Adrenal gland (tissue), 12 donors: ENCODE results near the gene PIEZO2. TPM values are rescaled to one million over a fixed set of nuclear protein-coding genes. Genes with fewer than 3 reads are reported as not detected.

ENCODE experiments used
- DNase-seq, 7 donors: peaks; one replicate each; pipeline ENCODE4 v3.0.0-alpha.2; 2019 to 2020
- H3K27ac ChIP-seq, 5 donors: fragments of 200-600 bp; sonication (generic) in 4 of 5; 1 replicate in 3 of 5; 2 replicates in 2 of 5; pipeline versions ENCODE4 v1.5.1 to v1.8.0; 2016 to 2020; ENCODE audit warnings: mild to moderate bottlenecking in 1 of 5
- H3K27me3 ChIP-seq: fragments of 200-600 bp; 2 replicates; pipeline ENCODE4 v1.8.0; 2021
- H3K36me3 ChIP-seq, 2 donors: fragments of 200-600 bp; replicated peaks in 1 of 2; 1 replicate in 1 of 2; 2 replicates in 1 of 2; pipeline versions ENCODE4 v1.5.1 to v1.8.0; 2018 to 2022
- H3K4me1 ChIP-seq, 2 donors: fragments of 200-600 bp; replicated peaks in 1 of 2; 1 replicate in 1 of 2; 2 replicates in 1 of 2; pipeline versions ENCODE4 v1.5.1 to v1.8.0; 2018 to 2021
- H3K4me3 ChIP-seq, 4 donors: fragments of 200-600 bp; sonication (generic) in 3 of 4; one replicate each; pipeline ENCODE4 v1.5.1; 2016 to 2018
- H3K9me3 ChIP-seq, 3 donors: fragments of 200-600 bp; sonication (generic) in 1 of 3; replicated peaks in 1 of 3; 1 replicate in 2 of 3; 2 replicates in 1 of 3; pipeline versions ENCODE4 v1.5.1 to v1.8.0; 2016 to 2021
- POLR2A ChIP-seq, 2 donors: fragments of 450-650 bp; IDR thresholded peaks; one replicate each; pipeline ENCODE4 v1.6.1; 2017; ENCODE audit warnings: antibody characterized with exemption in 2 of 2, mild to moderate bottlenecking in 2 of 2, moderate library complexity in 1 of 2
- WGBS, 4 donors: extraction: QIAGEN DNeasy Blood & Tissue Kit in 2 of 4; methylation state at CpG; one replicate each; pipeline versions ENCODE4 v1.1.5 to v1.1.7; 2013 to 2017; 5-methylcytosine and 5-hydroxymethylcytosine counted together
- intact Hi-C, 2 donors: fragments of 100-400 bp; cut with DNase I; formaldehyde crosslinking; loops; one replicate each; pipeline versions ENCODE4 v1.14.1 to v1.15.0; 2022 to 2023
- polyA plus RNA-seq, 3 donors: library from polyadenylated mRNA; stranded (reverse); fragments of 200-250 nt in 2 of 3; fragments of 350-450 nt in 1 of 3; fragmentation: Illumina TruSeq in 1 of 3; extraction: RNeasy Lipid Tissue Mini Kit (QIAGEN cat#74804) in 1 of 3; gene quantifications; one replicate each; pipeline ENCODE4 v1.2.3, GENCODE V29; 2013 to 2014
- total RNA-seq, 9 donors: library from RNA; depleted of rRNA in 4 of 9; stranded (reverse); fragments of >200 nt in 4 of 9; fragments of 120-200 nt in 1 of 9; fragmentation: NEBNext Ultra II Directional in 1 of 9; extraction: Animal tissue kit (Norgen Biotek cat#: 25700) in 1 of 9; gene quantifications; one replicate each; pipeline versions ENCODE4 v1.1.0 to v1.2.4, GENCODE V29; 2013 to 2023
- TF ChIP-seq, protein P1 (sequence below), 6 experiments: fragments of 450-650 bp in 4 of 6; fragments of 200-600 bp in 2 of 6; sonication (generic) in 1 of 6; IDR thresholded peaks; 1 replicate in 5 of 6; 2 replicates in 1 of 6; pipeline versions ENCODE4 v1.5.1 to v1.8.0; 2016 to 2021; ENCODE audit warnings: antibody characterized with exemption in 6 of 6, mild to moderate bottlenecking in 2 of 6, moderate library complexity in 1 of 6
- donor health status: healthy with polysubstance abuse.
- donor health status: Bipolar disorder and iron deficiency.
- donor health status: DM: yes; HTN: yes; CAD: no.
- donor health status: DM: no; HTN: no; CAD: no.
- donor health status: DM: no; HTN: no; CAD: no.
- donor health status: DM: yes; HTN: yes; CAD: no.

Gene PIEZO2
- total and polyA plus RNA-seq, 12 donors, result 0.88 to 18.0 (median 2.6) TPM

DNA sequence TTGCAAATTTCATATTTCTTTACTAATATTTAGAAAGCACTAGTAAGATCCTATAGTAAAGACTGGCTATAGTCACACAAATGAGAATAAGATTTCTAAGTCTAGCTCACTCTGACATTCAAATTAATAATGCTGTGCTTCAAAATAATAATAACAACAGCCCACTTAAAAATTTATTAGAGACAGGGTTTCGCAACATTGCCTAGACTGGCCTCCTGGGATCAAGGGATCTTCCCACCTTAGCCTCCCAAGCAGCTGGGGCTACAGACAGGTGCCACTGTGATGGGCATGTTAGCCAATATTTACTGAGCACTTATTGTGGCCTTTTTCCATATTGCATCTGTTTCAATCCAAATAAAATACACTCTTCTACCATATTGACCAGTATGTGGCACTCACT is 96.1 kb downstream of the PIEZO2 start:
- TF ChIP-seq, protein P1, sequence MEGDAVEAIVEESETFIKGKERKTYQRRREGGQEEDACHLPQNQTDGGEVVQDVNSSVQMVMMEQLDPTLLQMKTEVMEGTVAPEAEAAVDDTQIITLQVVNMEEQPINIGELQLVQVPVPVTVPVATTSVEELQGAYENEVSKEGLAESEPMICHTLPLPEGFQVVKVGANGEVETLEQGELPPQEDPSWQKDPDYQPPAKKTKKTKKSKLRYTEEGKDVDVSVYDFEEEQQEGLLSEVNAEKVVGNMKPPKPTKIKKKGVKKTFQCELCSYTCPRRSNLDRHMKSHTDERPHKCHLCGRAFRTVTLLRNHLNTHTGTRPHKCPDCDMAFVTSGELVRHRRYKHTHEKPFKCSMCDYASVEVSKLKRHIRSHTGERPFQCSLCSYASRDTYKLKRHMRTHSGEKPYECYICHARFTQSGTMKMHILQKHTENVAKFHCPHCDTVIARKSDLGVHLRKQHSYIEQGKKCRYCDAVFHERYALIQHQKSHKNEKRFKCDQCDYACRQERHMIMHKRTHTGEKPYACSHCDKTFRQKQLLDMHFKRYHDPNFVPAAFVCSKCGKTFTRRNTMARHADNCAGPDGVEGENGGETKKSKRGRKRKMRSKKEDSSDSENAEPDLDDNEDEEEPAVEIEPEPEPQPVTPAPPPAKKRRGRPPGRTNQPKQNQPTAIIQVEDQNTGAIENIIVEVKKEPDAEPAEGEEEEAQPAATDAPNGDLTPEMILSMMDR (IDR thresholded peaks at IDR 0.05), result no peak
- no peak for TF ChIP-seq POLR2A (IDR thresholded peaks at IDR 0.05)
- intact Hi-C loops, result no loop called here

DNA sequence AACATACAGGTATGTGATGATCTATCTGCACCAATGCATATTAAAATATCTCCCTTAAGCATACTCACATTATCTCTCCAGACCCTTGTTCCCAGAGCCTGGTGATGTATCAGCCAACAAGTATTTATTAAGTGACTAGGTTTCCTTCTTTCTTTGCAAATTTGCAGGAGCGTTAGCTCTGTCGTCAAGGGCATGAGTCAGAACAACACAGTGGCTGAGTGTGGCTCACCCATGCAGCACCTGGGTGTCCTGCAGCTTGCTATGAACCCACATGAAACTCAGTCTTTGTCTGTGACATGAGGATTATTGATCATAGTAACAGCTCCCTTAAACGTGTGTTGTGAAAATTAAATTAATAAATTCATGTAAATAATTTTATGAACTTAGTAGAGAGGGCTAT is 96.6 kb downstream of the PIEZO2 start:
- DNase-seq, result no peak
- H3K9me3 ChIP-seq, result no peaks in the 10 kb centered on the region
- intact Hi-C loops, result no loop called here
- WGBS, 4 donors, result 50 to 73% (median 68%) methylated on average over 3 of the region's 3 CpGs
- H3K36me3 ChIP-seq, result no peaks in the 10 kb centered on the region
- TF ChIP-seq, protein P1 (IDR thresholded peaks at IDR 0.05), result no peak
- no peak for TF ChIP-seq POLR2A (IDR thresholded peaks at IDR 0.05)
- no peaks in the 10 kb centered on the region for H3K4me1 ChIP-seq
- H3K27ac ChIP-seq, result no peak overlapping the region
- H3K27me3 ChIP-seq, result no peaks in the 10 kb centered on the region
- H3K4me3 ChIP-seq, result no peak overlapping the region

More for the DNA sequence above, 96.1 kb downstream of the PIEZO2 start:
- Histone ChIP-seq H3K4me1 (no peaks in the 10 kb centered on the region), H3K27ac (no peak overlapping the region), H3K27me3 (no peaks in the 10 kb centered on the region), H3K9me3 (no peaks in the 10 kb centered on the region), H3K36me3 (no peaks in the 10 kb centered on the region), H3K4me3 (no peak overlapping the region)
- no peak for DNase-seq
- WGBS, 4 donors, result 85 to 95% (median 89%) methylated on average over 1 of the region's 1 CpG

DNA sequence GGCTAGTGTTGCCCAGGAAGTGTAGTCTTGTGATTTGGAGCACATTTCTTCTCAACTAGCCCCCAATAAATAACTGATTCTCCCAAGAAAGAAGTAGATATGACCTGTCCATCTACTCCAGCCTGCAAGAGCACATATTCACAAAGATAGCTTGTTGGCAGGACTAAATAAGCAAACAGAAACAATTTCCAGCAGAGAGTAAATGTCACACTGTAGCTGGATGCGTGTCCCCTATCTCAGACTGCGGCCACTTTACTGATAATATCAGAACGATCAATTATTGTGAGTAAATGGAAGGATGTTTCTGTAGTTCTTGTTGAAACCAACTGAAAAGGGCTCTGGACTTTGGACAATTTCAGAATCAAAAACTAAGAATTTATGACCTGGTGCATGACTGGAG is 97.9 kb downstream of the PIEZO2 start:
- Histone ChIP-seq H3K27ac (no peak overlapping the region), H3K9me3 (no peaks in the 10 kb centered on the region), H3K4me1 (no peaks in the 10 kb centered on the region), H3K4me3 (no peak overlapping the region), H3K27me3 (no peaks in the 10 kb centered on the region), H3K36me3 (no peaks in the 10 kb centered on the region)
- intact Hi-C loops, result no loop called here
- no peak for TF ChIP-seq POLR2A (IDR thresholded peaks at IDR 0.05)
- TF ChIP-seq, protein P1 (IDR thresholded peaks at IDR 0.05), result no peak
- DNase-seq, result no peak
- whole genome bisulfite sequencing, 4 donors, result 81 to 88% (median 87%) methylated on average over 3 of the region's 3 CpGs

DNA sequence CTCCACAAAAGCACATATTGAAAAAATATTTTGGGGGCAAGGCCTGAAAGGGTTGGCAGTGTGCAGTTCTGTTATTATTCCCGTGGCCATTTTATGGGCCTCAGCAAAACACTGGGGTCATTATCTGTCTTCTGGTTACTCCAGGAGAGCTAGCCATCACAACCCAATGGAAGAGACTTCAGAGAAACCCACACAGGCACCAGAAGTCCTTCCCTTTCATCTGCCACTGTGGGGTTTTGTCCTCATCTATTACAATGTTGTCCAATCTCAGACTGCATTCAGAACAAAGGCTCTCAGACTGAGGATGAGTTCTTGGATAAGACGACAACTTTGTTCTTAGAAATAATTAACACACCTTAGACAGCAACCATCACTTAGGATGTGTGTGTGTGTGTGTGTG is 98.4 kb downstream of the PIEZO2 start:
- Histone ChIP-seq H3K4me1 (no peaks in the 10 kb centered on the region), H3K27me3 (no peaks in the 10 kb centered on the region), H3K36me3 (no peaks in the 10 kb centered on the region), H3K27ac (no peak overlapping the region), H3K4me3 (no peak overlapping the region), H3K9me3 (no peaks in the 10 kb centered on the region)
- TF ChIP-seq POLR2A (IDR thresholded peaks at IDR 0.05), result no peak
- TF ChIP-seq, protein P1 (IDR thresholded peaks at IDR 0.05), result no peak
- 89 to 93% (median 90%) methylated on average over 2 of the region's 2 CpGs for WGBS, 4 donors
- intact Hi-C loops, result no loop called here
- no peak for DNase-seq
